ENCODE data around the gene RAPSN.

Gene RAPSN

GRCh38 chr11:47387944-47388696 is 60.8 kb downstream of the RAPSN start:
- DNase-seq: no peak
